ENCODE measurements around the gene AGGF1.

GRCh38 chr5:76980518-76981144 lies 49.6 kb upstream of the AGGF1 start:
- TF ChIP-seq, protein P1, sequence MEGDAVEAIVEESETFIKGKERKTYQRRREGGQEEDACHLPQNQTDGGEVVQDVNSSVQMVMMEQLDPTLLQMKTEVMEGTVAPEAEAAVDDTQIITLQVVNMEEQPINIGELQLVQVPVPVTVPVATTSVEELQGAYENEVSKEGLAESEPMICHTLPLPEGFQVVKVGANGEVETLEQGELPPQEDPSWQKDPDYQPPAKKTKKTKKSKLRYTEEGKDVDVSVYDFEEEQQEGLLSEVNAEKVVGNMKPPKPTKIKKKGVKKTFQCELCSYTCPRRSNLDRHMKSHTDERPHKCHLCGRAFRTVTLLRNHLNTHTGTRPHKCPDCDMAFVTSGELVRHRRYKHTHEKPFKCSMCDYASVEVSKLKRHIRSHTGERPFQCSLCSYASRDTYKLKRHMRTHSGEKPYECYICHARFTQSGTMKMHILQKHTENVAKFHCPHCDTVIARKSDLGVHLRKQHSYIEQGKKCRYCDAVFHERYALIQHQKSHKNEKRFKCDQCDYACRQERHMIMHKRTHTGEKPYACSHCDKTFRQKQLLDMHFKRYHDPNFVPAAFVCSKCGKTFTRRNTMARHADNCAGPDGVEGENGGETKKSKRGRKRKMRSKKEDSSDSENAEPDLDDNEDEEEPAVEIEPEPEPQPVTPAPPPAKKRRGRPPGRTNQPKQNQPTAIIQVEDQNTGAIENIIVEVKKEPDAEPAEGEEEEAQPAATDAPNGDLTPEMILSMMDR (IDR thresholded peaks at IDR 0.05) = no peak
- TF ChIP-seq EZH2phosphoT487 (IDR thresholded peaks at IDR 0.05) = no peak
